ENCODE results near the gene CCL18. TPM values are rescaled to one million over a fixed set of nuclear protein-coding genes. Genes with fewer than 3 reads are reported as not detected.
"Not testable (repeated sequence)": the region's sequence is repeated elsewhere in the genome, so short reads cannot be mapped to it uniquely, and the experiment has no call there.

CCL18 gene
- total and polyA plus RNA-seq, 7 donors: 1.4 to 52.7 (median 2.8) TPM; not detected in 1

GRCh38 chr17:36111068-36111490 is 47.0 kb downstream of the CCL18 start:
- Histone ChIP-seq H3K4me1 (no peaks in the 10 kb centered on the region), H3K27me3 (no peaks in the 10 kb centered on the region), H3K36me3 (no peaks in the 10 kb centered on the region), H3K27ac (no peak overlapping the region), H3K9me3 (no peaks in the 10 kb centered on the region), H3K4me3 (no peak overlapping the region)
- WGBS, 2 donors: 84 to 95% methylated on average over 4 of the region's 4 CpGs
- TF ChIP-seq POLR2A (IDR thresholded peaks at IDR 0.05) (no peak), EP300 (IDR thresholded peaks at IDR 0.05) (no peak), CTCF (IDR thresholded peaks at IDR 0.05) (no peak), POLR2AphosphoS5 (IDR thresholded peaks at IDR 0.05) (no peak)
- intact Hi-C loops (cut with DNase I): no loop called here
- no peak for DNase-seq

- intact Hi-C loops (cut with DNase I): no loop called here
- Histone ChIP-seq H3K4me3 (no peak overlapping the region), H3K36me3 (no peaks in the 10 kb centered on the region), H3K27ac (no peak overlapping the region), H3K9me3 (no peaks in the 10 kb centered on the region), H3K27me3 (no peaks in the 10 kb centered on the region), H3K4me1 (no peaks in the 10 kb centered on the region)
- no peak for DNase-seq
- TF ChIP-seq POLR2A (IDR thresholded peaks at IDR 0.05): no peak
- TF ChIP-seq CTCF (IDR thresholded peaks at IDR 0.05): no peak
- no peak for TF ChIP-seq EP300 (IDR thresholded peaks at IDR 0.05)
- TF ChIP-seq POLR2AphosphoS5 (IDR thresholded peaks at IDR 0.05): no peak
Observed at GRCh38 chr17:36112572-36112971, 48.5 kb downstream of the CCL18 start.

- H3K4me1 ChIP-seq; H3K9me3 ChIP-seq; H3K36me3 ChIP-seq; H3K27ac ChIP-seq; H3K4me3 ChIP-seq; H3K27me3 ChIP-seq; DNase-seq; intact Hi-C loops (cut with DNase I): not testable (repeated sequence)
- WGBS, 2 donors: 83 to 92% methylated on average over 1 of the region's 1 CpG
Observed at GRCh38 chr17:36113131-36113530, 49.1 kb downstream of the CCL18 start.

GRCh38 chr17:36114971-36115648 is 51.0 kb downstream of the CCL18 start:
- H3K4me1 ChIP-seq; H3K4me3 ChIP-seq; H3K27me3 ChIP-seq; DNase-seq; H3K36me3 ChIP-seq; H3K9me3 ChIP-seq; intact Hi-C loops (cut with DNase I); H3K27ac ChIP-seq: not testable (repeated sequence)
- 91 to 96% methylated on average over 5 of the region's 5 CpGs for WGBS, 2 donors

- intact Hi-C loops (cut with DNase I); H3K4me3 ChIP-seq; H3K4me1 ChIP-seq; H3K27me3 ChIP-seq; H3K36me3 ChIP-seq; H3K9me3 ChIP-seq; DNase-seq; H3K27ac ChIP-seq: not testable (repeated sequence)
Observed at GRCh38 chr17:36115649-36115977, 51.5 kb downstream of the CCL18 start.

GRCh38 chr17:36117505-36118382 is 53.7 kb downstream of the CCL18 start:
- no peak overlapping the region for H3K27ac ChIP-seq
- 12 to 34% methylated on average over 5 of the region's 5 CpGs for WGBS, 2 donors
- no peak for TF ChIP-seq CTCF (IDR thresholded peaks at IDR 0.05)
- no peak for TF ChIP-seq POLR2AphosphoS5 (IDR thresholded peaks at IDR 0.05)
- TF ChIP-seq POLR2A (IDR thresholded peaks at IDR 0.05): no peak
- no peak for TF ChIP-seq EP300 (IDR thresholded peaks at IDR 0.05)
- no peak overlapping the region for H3K4me3 ChIP-seq
- no peaks in the 10 kb centered on the region for H3K4me1 ChIP-seq
- no peaks in the 10 kb centered on the region for H3K9me3 ChIP-seq
- DNase-seq: no peak
- intact Hi-C loops (cut with DNase I): no loop called here
- no peaks in the 10 kb centered on the region for H3K27me3 ChIP-seq
- H3K36me3 ChIP-seq: no peaks in the 10 kb centered on the region

All from sigmoid colon (tissue), 7 donors.